ENCODE results near the gene RBM18.
A peak's percentile ranks its signal among the peaks of the same experiment; 100 is the strongest.

RBM18 gene

DNA sequence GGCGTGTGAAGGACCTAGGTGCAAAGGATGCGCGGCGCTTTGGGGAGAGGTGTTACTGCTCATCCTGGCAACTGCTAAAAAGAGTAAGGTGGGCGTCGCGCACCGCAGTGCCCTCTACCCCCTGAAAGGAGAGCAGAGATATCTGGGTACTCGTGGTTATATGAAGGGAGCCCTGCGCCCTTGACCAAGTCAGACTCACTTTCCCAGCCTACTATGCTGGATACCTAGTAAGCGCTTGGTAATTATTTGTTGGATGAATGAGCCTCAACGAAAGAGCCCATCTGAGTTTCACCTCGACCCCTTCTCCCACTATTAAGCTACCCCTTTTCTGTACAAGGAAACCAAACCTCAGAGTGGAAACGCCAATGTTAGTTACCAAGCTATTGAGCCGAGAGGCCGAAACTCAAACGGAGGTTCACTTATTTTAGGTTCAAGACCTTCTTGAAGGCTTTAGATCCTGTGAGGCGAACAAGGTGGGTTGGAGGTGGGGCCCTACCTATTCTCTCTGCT, 43.9 kb downstream of the RBM18 start:
- no peak for DNase-seq

- DNase-seq: no peak
These were observed 44.6 kb downstream of the RBM18 start for GRCh38 chr9:122219856-122220672.

DNA sequence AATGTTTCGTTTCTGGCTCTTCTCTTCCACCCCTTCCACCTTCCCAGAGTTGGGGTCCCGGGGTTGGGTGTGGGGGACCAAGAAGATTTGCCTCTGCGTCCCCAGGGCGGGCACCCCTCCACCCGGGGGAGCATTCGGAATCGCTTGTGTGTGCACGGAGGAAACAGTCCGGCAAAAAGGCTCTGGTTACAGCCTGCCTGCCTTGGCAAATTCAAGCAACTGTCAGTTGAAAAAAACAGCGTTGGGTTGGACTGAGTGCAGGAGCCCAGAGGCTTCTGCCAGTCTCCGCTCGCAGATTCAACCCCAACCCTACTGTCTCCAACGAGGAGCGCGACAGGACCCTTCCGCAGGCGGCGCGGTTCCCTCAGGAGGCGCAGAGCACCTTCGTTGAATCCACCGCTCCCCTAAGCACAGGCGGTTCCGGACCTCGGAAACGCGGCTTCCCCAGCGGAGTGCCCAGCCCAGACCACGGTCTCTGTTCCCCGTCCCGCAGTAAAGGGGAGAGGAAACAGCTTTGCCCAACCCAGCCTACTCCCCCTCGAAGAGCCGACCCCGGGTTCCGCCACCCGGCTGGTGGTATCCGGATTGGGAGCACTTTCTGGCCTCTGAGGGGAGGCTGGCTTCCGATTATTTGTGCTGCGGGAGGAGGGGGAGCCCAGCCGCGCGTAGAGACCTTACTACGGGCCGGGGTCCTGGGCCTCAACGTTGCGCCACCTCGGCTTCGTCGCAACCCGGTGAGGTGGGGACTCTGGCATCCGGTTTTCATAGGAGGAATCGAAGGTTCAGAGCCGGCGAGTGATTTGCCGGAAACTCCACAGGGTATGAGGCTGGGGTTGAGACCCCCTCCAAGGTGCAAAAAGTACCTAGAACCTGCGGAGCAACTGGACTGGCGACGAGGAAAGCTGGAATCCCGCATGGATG, 45.4 kb downstream of the RBM18 start:
- DNase-seq: no peak

- no peak for DNase-seq
These were observed 46.3 kb downstream of the RBM18 start for GRCh38 chr9:122218071-122218934.

DNA sequence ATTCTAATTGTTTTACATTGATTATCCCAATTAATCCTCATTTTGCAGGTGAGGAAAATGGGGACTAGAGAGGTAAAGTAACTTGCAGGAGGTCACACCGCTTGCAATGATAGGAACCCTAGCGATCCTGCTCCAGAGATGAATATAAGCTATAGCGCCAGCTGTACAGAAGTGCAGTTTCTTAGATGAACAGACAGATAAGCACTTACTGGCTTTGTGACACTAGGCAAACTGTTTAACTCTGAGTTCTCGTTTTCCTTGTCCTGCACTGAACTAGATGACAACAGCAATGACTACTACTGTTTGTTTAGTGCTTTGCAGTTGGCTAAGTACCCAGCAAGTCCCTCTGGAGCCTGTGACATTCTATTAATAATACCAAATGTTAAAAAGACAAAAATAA, 47.0 kb downstream of the RBM18 start:
- no peak for DNase-seq

DNA sequence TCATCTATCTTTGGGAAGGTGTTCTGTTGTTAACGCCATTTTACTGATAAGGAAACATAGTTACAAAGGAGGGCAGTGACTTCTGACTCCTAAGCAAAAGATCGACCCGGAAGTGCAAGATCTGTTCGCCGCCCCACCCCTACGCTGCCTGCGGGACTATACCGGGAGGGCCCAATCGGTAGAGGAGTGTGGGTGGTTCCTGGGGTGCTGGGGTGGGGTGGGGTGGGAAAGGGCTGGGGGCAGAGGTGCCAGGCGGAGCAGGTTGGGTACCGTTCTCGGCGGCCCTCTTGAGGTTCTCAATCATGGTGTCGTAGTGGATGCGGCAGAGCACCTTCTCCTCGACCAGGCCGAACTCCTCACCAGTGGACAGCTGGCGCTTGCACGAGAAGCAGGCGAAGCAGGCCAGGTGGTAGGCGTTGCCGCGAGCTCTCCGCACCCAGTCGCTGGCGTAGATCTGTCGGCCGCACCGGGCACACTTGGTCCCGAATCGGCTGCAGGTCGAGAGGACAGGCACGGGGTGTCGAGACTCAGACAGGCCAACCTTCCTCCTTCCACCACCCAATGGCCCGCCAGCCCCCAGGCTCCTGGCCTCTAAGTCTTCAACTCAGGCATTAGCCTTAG, 47.7 kb downstream of the RBM18 start:
- no peak for DNase-seq

GRCh38 chr9:122216138-122216797, 48.4 kb downstream of the RBM18 start:
- no peak for DNase-seq

DNA sequence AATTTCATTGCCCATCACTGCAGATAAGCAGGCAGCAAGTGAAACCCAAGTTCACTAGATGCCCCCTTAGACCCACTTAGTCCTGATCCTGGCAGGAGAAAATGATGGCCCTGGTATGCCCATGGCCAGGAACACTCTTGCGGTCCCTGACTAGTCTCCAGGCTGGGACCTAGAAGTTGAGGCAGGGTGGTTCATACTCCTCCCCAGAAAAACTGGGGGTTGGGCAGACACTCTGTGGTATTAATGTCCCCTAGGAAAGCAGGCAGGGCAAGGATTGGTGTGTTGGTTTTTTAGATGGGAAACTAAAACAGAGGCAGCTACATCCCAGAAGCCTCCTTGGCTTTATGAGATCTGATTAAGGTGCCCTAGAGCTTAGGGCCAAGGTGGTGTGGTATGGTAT, 49.0 kb downstream of the RBM18 start:
- DNase-seq: no peak

DNA sequence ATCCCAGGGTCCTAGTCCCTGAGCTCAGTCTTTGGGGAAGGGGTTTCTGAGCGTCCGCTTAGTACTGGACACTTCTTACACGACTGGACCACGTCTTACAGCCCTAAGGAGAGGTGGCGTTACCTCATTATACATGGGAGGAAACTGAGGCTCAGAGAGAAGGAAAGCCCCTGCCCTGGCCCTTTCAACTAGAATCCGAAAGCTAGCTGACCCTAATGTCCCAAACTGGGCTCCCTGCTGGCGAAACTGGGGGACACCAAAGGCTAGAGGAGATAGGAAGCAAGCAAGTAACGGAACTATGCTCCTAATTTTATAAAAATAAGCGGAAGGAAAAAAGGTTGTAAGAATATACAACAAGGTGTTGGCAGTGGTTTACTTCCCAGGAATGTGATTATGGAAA, 50.1 kb downstream of the RBM18 start:
- no peak for DNase-seq

DNA sequence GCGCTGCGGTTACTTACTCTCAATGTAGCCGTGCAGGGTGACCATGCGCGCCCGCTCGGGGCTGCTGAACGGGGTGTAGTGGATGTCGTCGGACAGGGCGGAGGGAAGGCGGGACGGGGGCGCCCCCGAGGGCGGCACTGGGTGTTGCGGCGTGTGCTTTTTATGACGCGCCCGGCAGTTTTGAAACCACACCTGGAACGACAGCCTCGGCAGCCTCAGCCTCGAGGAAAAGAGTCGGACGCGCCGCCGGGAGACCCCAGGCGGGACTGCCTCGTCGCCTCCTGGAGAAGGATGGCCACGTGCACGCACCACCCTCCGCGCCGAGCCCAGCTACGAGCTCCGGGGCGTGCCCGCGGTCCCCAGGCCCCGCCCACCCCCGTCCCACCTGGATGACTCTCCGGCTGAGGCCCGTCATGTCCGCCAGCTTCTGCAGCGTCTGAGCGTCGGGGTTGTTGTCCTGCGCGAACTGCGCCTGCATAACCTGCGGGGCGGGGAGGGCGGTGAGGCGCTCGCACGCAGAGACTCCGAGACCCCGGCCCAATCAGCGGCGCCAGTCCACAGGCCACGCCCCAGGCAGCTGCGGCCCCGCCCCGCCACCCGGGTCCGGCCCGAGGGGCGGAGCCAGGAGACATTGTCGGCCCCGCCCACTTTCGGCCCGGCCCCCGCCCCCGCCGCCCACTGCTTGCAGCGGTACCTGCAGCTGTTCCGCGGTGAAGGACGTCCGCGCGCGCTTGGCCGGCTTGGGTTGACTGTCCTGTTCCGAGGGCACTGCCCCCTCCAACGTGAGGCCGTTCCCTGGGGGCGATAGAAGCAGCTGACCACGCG, 50.8 kb downstream of the RBM18 start:
- DNase-seq: peak; percentile 92

- DNase-seq: no peak
These were observed 51.5 kb downstream of the RBM18 start for GRCh38 chr9:122213102-122213588.

DNA sequence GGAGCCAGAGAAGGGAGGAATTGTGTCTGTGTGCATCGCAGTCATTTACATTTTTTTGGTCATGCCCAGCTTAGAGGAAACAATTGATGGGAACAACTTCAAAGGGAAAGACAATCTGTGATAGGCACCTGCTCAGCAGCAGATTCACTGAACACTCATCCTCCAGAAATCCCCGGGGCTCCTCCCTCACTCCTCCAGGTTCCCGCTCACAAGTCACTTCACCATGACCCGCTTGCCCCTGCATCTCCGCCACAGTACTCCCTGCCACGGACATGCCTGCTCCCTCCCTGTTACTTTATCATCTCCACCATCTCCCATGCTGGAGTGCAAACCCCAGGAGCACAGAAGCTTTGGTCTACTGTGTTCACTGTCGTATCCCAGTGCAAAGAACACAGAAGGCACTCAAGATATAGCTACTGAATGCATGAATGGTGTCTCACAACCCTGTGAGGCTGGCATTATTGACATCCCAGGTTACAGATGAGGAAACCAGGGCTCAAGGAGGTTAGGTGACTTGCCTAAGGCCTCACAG, 52.1 kb downstream of the RBM18 start:
- no peak for DNase-seq

DNA sequence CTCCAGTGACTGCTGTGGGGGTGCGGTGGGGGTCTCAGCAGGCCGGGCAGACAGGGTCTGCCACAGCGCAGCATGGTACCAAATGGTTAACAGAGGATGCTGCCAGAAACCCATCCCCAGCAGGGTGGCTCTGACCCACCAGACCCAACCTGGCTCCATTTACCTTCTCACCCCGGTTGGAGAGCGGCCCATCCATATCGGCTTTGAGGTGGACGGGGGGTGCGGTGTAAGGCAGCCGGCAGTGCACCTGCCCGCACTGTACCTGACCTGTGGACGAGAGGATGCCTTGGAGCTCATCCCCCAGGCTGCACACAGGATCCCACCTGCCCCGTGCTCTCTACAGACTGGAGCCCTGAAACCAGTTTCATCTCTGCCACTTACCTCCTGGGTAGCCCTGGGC, 55.2 kb downstream of the RBM18 start:
- no peak for DNase-seq

GRCh38 chr9:122207096-122207495, 57.5 kb downstream of the RBM18 start:
- no peak for DNase-seq

GRCh38 chr9:122206118-122207046, 58.3 kb downstream of the RBM18 start:
- DNase-seq: no peak

GRCh38 chr9:122205176-122205575, 59.5 kb downstream of the RBM18 start:
- DNase-seq: no peak

- DNase-seq: no peak
These were observed 60.1 kb downstream of the RBM18 start for GRCh38 chr9:122204491-122204890.

DNA sequence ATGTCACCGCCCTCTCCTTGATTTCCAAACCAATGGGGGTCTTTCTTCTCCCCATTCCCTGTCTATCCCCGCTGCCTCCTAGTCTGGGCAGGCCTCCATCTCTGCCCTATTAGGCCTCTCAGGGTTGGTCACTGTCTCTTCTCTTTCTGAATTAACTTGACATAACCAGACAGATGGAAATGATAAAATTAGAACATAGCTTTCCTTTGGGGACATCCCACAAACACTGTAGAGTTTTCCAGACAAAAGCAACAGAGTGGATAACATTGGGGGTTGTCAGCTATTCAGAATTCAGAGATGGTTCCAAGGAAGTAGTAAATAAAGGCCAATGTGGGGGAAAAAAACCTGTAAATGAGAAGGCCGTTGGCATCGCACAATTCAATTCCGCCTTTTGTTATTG, 60.6 kb downstream of the RBM18 start:
- no peak for DNase-seq

- DNase-seq: no peak
These were observed 62.5 kb downstream of the RBM18 start for GRCh38 chr9:122202111-122202510.
